GM19099 (cell line): ENCODE measurements around the gene CCDC92.

ENCODE experiments used
- POLR2A ChIP-seq: IDR thresholded peaks from 3 replicates; pipeline ENCODE4 v1.6.1; 2011; ENCODE audit warnings: low read depth; ENCODE audit not compliant: insufficient read length; ENCODE audit errors: extremely low read depth

CCDC92 gene

GRCh38 chr12:123888989-123889388 is 83.6 kb downstream of the CCDC92 start:
- no peak for TF ChIP-seq POLR2A

GRCh38 chr12:123886931-123887582 is 85.6 kb downstream of the CCDC92 start:
- TF ChIP-seq POLR2A, result no peak

- TF ChIP-seq POLR2A, result no peak
Measured at GRCh38 chr12:123886258-123886657, 86.4 kb downstream of the CCDC92 start.
